ENCODE results near the gene ZNF557.
A peak's percentile ranks its signal among the peaks of the same experiment; 100 is the strongest.

ZNF557 gene

GRCh38 chr19:7074705-7075282 lies 5.3 kb downstream of the ZNF557 start:
- in situ Hi-C loops (cut with HindIII; ENCODE audit: low sequenced_read_pairs), result no loop called here
- no peak for TF ChIP-seq CTCF (IDR thresholded peaks at IDR 0.05; ENCODE audit: low read depth, low read length)
- H3K4me3 ChIP-seq (ENCODE audit: low read depth, low read length), result no peak overlapping the region
- DNase-seq (ENCODE audit: low read depth, low spot score), result no peak

- no peak overlapping the region for H3K4me3 ChIP-seq (ENCODE audit: low read depth, low read length)
- DNase-seq (ENCODE audit: low read depth, low spot score), result no peak
- in situ Hi-C loops (cut with HindIII; ENCODE audit: low sequenced_read_pairs), result no loop called here
- TF ChIP-seq CTCF (IDR thresholded peaks at IDR 0.05; ENCODE audit: low read depth, low read length), result no peak
Observed at GRCh38 chr19:7076151-7076550, 6.6 kb downstream of the ZNF557 start.

- DNase-seq (ENCODE audit: low read depth, low spot score), result no peak
- H3K4me3 ChIP-seq (ENCODE audit: low read depth, low read length), result no peak overlapping the region
- in situ Hi-C loops (cut with HindIII; ENCODE audit: low sequenced_read_pairs), result no loop called here
- no peak for TF ChIP-seq CTCF (IDR thresholded peaks at IDR 0.05; ENCODE audit: low read depth, low read length)
Observed at GRCh38 chr19:7078008-7078407, 8.5 kb downstream of the ZNF557 start.

GRCh38 chr19:7083076-7083956 lies 13.8 kb downstream of the ZNF557 start:
- no peak for TF ChIP-seq CTCF (IDR thresholded peaks at IDR 0.05; ENCODE audit: low read depth, low read length)
- no peak overlapping the region for H3K4me3 ChIP-seq (ENCODE audit: low read depth, low read length)
- peak; percentile 46 for DNase-seq (ENCODE audit: low read depth, low spot score)
- in situ Hi-C loops (cut with HindIII; ENCODE audit: low sequenced_read_pairs), result no loop called here

- no peak overlapping the region for H3K4me3 ChIP-seq (ENCODE audit: low read depth, low read length)
- no peak for DNase-seq (ENCODE audit: low read depth, low spot score)
- in situ Hi-C loops (cut with HindIII; ENCODE audit: low sequenced_read_pairs), result no loop called here
Observed at GRCh38 chr19:7088999-7089398, 19.5 kb downstream of the ZNF557 start.

GRCh38 chr19:7098096-7098495 lies 28.6 kb downstream of the ZNF557 start:
- in situ Hi-C loops (cut with HindIII; ENCODE audit: low sequenced_read_pairs), result no loop called here
- peak overlapping the region; percentile 75 for H3K4me3 ChIP-seq (ENCODE audit: low read depth, low read length)

More at GRCh38 chr19:7088999-7089398, 19.5 kb downstream of the ZNF557 start:
- no peak for TF ChIP-seq CTCF (IDR thresholded peaks at IDR 0.05; ENCODE audit: low read depth, low read length)

More at GRCh38 chr19:7098096-7098495, 28.6 kb downstream of the ZNF557 start:
- TF ChIP-seq CTCF (IDR thresholded peaks at IDR 0.05; ENCODE audit: low read depth, low read length), result no peak
- no peak for DNase-seq (ENCODE audit: low read depth, low spot score)
